ENCODE data around the gene AOC1.

Gene AOC1

GRCh38 chr7:150858236-150859197, 6.2 kb downstream of the AOC1 start:
- DNase-seq (ENCODE audit: low read depth) = no peak

GRCh38 chr7:150860291-150860977, 8.1 kb downstream of the AOC1 start:
- no peak for DNase-seq (ENCODE audit: low read depth)

DNA sequence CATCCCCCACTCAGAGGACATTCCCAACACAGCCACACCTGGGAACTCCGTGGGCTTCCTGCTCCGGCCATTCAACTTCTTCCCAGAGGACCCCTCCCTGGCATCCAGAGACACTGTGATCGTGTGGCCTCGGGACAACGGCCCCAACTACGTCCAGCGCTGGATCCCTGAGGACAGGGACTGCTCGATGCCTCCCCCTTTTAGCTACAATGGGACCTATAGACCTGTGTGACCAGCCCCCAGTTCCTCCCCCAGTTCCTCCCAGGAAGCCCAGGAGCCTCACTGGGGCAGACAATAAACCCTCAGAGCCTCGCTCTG, 8.6 kb downstream of the AOC1 start:
- DNase-seq (ENCODE audit: low read depth) = no peak

- no peak for DNase-seq (ENCODE audit: low read depth)
These were observed 10.0 kb downstream of the AOC1 start for GRCh38 chr7:150862356-150862755.

DNA sequence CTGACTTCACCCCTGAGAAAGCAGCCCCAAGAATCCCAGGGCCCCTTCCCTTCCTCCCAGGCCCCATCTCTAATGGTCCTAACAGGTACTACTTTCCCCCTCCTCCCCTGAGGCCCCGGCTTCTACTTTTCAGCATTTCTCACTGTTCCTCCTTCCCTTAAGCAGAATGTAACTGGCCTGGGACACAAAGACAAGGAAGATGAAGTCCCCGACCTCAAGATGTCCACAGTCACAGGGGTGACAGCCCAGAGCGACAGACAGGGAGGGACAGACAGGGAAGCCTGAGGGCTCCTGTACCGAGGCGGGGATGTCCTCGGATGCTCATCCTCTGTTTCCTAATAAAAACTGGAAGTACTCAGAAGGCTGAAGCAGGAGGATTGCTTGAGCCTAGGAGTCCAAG, 11.6 kb downstream of the AOC1 start:
- DNase-seq (ENCODE audit: low read depth) = no peak

- no peak for DNase-seq (ENCODE audit: low read depth)
These were observed 14.7 kb downstream of the AOC1 start for GRCh38 chr7:150866932-150867564.

- no peak for DNase-seq (ENCODE audit: low read depth)
These were observed 15.3 kb downstream of the AOC1 start for GRCh38 chr7:150867605-150868004.

DNA sequence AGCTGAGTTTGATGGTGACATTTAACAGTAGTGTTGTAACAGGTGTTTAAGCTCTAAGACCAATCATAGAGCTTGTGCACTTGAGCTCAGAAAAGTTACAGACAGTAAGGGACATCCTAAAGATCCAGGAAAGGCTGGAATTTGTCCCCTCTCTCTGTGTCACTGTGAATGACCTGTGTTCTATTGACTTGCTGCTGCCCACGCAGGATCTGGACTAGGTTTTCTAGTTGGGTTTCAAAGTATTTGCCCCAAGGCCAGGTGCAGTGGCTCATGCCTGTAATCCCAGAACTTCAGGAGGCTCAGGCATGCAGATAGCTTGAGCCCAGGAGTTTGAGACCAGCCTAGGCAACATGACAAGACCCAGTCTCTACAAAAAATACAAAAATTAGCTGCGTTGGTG, 17.1 kb downstream of the AOC1 start:
- no peak for DNase-seq (ENCODE audit: low read depth)

- no peak for DNase-seq (ENCODE audit: low read depth)
These were observed 19.3 kb downstream of the AOC1 start for GRCh38 chr7:150871601-150872000.

DNA sequence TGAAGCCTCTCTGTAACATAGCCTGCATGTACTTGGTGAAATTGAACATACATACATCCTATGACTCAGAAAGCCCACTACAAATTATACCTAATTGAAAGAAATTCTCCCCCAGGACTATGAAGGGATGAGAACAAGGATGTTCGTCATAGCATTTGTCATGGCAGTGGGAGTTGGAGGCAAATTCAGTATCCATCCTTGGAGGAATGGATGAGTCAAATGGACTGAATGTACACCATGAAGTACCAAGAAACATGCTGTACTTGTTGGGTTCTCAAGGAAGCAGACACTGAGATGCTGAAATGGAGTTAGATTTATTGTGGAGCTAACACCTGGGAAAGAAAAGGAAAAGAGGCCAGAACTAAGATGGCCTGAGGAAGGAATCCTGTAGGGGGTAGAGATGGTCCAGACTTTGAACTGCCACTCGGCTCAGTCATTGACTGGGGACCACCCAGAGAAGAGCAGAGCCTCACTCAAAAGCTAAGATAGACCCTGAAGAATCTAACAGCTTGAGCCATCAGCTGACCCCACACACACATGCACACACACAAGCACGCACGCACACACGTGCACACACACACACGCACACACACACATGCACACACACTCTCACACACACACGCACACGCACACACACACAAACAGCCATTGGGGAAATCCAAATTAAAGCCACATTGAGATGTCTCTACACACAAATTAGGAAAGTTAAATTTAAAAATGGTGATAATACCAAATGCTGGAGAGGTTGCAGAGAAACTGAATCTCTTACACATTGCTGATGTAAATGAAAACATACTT, 22.3 kb downstream of the AOC1 start:
- no peak for DNase-seq (ENCODE audit: low read depth)

- no peak for DNase-seq (ENCODE audit: low read depth)
These were observed 23.5 kb downstream of the AOC1 start for GRCh38 chr7:150875791-150876190.

DNA sequence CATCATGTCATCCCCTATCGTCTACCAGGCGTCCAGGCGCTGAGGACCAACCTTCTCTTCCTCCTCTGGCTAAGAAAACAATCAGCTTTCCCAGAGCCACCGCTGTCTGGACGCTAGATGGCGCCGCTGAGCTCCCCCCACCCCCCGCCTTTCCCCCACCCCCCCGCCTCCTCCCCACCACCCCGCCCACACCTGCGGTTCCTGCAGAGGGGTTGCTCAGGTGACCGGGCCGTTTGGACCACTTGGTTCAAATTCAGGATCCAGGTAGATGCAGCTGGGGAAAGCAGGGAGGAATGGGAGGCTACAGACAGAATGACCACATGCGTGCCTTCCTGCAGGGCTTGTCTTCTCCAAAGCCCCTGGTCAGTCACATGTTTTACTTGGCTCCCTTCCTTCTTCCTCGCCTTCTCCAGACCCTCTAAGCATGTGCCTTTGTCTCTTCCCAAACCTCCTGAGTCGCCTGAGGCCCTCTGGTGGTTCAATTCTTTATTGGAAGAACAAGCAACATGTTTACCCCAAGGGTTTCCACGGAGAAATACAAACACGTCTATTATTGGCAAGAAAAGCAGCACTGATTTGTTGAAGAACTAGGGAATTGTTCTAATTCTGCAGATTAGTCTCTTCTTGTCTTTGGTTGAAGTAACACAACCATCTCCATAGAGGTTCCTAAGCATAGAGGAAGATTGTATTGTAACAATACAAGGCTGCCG, 24.7 kb downstream of the AOC1 start:
- peak; percentile 11 for DNase-seq (ENCODE audit: low read depth)

- no peak for DNase-seq (ENCODE audit: low read depth)
These were observed 25.2 kb downstream of the AOC1 start for GRCh38 chr7:150877536-150877935.

DNA sequence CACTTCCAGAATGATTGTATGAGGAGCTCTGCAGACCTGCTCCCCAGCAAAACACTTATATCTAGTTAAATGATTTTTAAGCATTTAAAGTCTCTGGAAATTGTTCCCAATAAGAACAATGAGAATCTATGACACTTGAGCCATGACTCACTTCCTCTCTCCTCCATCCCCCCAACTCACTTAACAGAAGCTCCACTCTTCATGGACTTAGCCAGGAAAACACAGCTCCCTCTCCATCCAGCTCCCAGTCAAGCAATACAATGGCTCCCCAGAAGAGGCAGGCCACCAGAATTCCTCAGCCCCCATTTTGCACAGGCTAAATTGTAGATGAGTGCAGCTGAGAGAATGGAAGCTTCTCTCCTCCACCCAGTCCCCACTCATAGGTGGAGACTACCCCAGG, 27.0 kb downstream of the AOC1 start:
- DNase-seq (ENCODE audit: low read depth) = no peak

- DNase-seq (ENCODE audit: low read depth) = no peak
These were observed 28.9 kb downstream of the AOC1 start for GRCh38 chr7:150881189-150881588.

DNA sequence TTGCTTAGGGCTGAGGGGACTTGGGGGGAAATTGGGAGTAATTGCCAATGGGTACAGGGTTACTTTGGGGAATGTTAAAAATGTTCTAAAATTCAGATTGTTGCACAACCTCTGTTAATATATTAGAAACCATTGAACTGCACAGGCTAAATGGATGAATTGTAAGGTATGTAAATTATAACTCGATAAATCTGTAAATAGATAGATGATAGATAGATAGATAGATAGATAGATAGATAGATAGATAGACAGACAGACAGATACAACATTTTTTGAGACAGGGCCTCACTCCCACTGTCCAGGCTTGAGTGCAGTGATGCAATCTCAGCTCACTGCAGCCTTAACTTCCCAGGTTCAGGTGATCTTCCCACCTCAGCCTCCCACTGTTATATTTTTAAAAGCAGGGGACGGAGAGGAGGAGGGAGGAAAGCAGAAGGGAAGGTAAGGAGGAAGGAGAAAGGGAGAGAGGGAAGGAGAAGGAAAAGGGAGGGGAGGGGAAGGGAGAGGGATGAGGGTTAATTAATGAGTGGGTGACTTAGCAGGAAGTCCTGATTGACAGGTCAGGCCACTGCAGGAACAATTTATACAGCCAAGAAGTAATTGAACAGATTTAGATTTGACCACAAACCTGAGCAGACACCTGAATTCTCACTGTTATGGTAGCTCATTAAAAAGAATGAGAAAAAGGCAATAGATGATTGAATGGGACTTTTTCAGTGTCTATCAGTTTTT, 38.7 kb downstream of the AOC1 start:
- DNase-seq (ENCODE audit: low read depth) = no peak

GRCh38 chr7:150891740-150892139, 39.4 kb downstream of the AOC1 start:
- no peak for DNase-seq (ENCODE audit: low read depth)

GRCh38 chr7:150895809-150896208, 43.5 kb downstream of the AOC1 start:
- no peak for DNase-seq (ENCODE audit: low read depth)

DNA sequence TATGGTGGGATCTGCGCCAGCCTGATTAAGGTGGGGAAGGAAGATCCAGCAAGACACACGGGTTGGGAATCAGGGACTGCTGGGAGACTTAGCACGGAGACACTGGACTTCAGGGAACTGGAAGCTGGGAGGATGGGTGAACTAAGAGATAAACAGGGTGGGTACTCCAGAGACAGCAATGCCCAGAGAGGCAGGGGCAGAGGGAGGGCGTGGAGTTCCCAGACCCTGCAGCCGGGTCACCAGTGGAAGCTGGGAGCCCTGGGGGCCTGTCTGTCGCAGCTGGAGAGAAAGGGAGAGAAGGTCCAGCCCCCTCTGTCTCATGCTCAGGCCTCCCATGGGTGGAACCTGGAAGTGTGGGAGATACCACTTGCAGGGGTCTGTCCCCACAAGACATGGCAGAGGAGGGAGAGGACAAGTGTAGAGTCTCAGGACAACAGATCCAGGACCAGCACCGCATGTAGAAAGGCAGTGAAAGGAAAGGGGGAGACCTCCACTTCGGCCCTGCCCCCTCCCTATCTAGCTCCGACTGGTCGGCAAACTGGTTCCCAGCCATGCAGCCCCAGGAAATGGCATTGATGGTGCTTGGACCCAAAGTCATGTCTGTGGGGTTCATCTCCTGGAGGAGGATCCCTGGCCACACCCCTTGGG, 44.4 kb downstream of the AOC1 start:
- DNase-seq (ENCODE audit: low read depth) = no peak
